GM21526 (cell line): Measurements from ENCODE around the gene ZDHHC9.

Experiments
- ATAC-seq: cut with Tn5 transposase; IDR thresholded peaks from one replicate; pipeline ENCODE4 v1.9.1; 2021; ENCODE audit warnings: moderate library complexity; ENCODE audit not compliant: unreplicated experiment, low FRiP score

ZDHHC9 gene

DNA sequence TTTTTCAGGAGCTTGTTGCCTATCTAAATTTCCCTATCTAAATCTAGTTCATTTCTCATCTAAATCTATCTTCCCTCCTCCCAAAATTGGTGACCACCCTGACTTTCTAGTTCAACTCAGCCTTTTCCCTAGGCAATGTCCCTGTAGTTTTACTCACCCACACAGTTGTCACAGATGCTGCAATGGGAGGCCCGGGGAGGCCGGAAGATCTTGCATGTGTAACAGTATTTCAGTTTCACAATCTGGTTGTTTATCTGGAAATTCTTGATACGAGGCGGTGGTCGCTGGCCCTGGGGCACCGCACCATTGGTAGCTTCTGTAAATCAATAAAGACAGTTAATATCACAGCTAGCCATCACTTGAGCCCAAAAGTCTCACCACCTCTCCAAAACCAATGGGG lies 20.2 kb downstream of the ZDHHC9 start:
- ATAC-seq, result no peak

DNA sequence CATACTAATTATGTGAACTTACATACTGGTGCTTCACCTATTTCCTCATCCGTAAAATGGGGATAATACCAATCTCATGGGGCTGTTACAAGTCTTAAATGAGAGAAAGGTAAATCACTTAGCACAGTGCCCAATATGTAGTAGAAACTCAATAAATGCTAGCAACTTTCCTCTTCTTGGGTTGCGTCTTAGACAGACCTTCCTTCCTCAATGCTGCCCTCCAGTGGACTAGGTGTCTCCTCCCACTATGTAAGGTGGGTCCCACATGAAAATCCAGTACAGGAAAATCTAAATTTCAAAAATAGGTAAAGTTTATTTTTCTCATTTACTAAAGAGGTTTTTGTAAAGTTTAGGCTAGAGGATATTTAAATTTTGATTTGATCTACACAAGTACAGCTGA lies 20.6 kb downstream of the ZDHHC9 start:
- ATAC-seq, result peak; percentile 80

DNA sequence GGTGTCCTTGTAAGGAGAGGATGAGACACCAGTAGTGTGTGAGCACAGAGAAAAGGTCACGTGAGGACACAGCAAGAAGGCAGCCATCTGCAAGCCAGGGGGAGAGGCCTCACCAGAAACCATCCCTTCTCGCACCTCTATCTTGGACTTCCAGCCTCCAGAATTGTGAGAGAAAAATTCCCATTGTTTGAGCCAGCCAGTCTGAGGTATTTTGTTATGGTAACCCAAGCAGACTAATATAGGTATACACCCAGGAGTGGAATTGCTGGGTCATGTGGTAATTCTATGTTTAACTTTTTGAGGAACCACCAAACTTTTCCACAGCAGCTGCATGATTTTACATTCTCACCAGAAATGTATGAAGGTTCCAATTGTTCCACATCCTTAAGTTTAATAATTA lies 25.6 kb downstream of the ZDHHC9 start:
- no peak for ATAC-seq

DNA sequence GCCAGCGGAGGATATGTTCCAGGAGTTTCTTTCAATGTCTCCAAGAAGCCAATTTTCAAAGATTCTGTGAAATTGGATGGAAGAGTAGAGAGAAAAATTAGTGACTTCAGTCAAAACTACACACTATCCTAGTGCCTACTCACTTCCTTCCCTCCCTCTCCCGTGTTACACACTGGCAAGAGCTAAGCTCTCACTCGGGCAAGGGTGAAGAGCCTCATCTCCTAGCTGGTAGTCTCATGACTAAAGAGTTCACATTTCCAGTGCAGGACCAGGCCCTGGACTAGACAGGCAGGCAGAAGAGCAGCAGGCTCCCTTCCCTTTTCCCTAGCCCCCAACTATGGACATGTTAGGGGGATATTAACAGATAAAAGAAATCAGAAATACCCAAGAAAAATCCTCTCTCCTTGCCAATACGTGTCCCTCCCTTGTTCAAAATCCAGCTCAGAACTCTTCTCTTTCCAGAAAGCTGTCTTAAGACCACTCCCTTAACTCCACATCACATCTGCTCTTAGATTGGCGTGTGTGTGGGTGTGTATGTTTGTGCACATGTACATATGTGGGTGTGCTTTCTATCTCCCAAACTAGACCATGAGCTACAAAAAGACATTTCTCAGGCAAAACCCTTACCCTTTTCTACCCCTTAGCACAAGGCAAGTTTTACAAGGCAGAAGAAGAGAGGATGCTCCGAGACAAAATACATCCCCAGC lies 29.9 kb downstream of the ZDHHC9 start:
- ATAC-seq, result no peak

DNA sequence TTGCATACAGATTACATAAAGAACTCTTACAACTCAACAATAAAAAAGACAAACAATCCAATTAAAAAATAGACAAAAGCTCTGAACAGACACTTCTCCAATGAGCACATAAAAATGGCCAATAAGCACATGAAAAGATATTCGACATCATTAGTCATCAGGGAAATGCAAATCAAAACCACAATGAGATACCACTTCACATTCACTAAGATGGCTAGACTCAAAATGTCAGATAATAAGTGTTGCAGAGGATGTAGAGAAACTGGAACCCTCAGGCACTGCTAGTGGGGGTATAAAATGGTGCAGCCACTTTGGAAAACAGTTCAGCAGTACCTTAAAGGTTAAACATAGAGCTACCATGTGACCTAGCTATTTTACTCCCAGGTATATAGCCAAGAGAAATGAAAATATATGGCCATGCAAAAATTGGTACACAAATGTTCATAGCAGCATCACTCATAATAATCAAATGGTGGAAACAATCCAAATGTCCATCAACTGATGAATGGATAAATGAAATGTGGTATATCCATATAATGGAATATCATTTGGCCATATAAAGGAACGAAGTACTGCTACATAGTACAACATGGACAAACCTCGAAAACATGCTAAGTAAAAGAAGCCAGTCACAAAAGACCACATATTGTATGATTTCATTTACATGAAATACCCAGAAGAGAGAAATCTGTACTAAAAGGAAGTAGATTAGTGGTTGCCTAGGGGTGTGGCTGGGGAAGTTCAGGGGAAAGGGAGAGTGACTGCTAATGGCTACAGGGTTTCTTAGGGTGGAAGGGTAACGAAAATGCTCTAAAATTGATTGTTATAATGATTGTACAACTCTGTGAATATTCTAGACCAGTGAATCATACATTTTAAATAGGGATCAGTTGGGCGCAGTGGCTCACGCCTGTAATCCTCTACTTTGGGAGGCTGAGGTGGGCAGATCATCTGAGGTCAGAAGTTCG lies 34.6 kb downstream of the ZDHHC9 start:
- no peak for ATAC-seq

DNA sequence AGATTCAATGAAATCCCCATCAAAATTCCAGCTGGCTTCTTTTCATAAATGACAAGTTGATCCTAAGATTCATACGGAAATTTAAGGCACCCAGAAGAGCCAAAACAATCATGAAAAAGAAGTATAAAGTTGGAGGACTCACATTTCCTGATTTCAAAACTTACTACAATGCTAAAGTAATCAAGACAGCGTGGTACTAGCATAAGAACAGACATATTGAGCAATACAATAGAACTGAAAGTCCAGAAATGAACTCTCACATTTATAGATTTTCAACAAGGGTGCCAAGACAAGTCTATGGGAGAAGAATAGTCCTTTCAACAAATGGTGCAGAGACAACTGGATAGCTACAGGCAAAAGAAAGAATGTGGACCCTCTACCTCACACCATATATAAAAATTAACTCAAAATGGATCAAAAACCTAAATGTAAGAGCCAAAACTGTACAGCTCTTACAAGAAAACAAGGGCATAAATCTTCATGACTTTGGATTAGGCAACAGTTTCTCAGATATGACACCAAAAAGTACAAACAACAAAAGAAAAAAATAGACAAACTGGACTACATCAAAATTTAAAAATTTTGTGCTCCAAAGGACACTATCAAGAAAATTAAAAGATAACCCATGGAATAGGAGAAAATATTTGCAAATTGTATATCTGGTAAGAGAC lies 35.4 kb downstream of the ZDHHC9 start:
- no peak for ATAC-seq

DNA sequence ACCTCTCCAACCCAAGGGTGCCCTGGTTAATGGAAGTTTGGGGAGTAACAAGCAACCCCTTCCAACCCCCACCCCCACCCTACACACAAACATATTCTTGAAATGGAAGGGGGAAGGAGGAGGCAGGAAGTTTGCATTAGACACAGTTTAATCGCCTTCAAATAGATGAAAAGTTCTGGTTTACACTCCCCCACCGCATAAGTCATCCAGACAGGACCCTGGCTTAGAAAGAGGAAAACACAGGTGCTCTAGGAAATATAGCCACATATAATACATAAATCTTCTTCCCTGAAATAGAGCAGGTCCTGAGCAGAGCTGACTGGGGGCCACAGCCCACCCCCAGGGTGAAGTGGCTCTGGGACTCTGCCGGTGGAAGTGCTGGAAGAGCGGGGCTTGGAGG lies 38.9 kb downstream of the ZDHHC9 start:
- no peak for ATAC-seq

DNA sequence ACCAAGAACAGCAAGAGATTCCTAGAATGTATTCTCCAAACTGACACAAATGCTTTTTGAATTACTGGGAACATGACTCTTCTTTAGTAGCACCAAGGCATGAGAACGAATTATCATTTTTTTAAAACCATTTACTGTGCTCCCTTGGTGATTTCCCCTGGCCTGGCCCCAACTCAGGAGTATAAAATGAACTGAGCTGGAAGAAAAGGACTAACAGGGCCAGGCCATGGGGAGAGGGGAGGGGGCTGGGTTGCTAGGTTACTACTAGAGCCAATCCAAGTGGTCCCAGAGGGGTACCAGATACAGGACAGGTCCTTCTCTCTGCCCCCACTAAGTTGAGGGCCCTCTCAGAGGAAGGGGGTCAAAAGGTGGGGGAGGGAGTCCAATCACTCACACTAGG lies 40.8 kb downstream of the ZDHHC9 start:
- ATAC-seq, result no peak

DNA sequence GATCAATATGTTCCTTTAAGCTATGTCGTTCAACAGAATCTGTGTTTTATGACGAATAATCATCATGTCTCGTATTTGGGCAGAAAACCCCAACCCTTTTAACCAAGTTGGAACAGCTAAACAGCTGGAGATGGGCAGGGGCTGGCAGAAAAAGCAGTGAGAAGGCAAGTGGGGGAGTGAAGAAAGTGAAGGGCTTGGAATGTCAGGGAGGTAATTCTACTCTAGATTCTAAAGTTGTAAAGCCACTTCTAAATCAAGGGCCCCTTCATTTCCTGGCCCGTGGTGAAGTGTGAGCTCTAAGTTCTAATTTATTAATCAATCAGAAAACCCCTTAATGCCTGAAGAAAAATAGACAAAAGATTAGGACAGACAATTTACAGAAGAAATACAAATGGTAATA lies 43.5 kb downstream of the ZDHHC9 start:
- ATAC-seq, result no peak

DNA sequence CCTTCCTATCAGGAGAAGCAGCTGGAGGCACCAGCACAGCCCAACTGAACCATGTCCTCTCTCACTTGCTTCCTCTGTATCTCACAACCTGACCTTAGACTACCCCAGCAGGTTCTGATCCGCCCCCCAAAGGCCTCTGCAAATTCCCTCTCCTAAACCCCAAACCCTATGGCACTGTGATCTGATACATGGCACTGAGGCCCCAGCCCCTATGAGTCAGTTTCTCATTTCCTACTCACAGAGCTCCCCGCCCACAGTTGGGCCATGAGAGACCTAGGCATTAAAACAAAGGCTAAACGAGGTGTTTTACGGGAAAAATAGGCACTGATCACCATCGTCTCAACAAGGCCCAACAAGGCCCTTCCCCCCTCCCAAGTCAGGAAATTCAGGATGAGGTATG lies 44.8 kb downstream of the ZDHHC9 start:
- ATAC-seq, result no peak

DNA sequence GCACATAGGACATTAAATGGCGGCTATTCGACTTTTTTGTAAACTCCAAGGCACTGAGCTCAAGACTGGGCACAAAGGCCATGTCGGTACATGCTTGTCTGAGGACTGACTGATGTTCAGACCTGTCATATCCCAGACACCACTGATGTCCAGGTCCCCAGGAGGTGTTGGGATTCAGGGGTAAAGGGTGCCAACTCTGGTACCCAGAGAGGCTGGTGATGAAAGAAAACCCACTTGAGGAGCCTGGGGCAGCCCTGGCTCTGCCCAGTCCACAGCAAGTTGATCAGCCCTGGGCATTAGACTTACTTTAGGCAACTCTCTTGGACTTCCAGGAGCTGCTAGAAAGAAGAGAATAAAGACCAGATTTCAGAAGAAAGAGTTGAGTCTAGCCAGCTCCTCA lies 45.2 kb downstream of the ZDHHC9 start:
- no peak for ATAC-seq

DNA sequence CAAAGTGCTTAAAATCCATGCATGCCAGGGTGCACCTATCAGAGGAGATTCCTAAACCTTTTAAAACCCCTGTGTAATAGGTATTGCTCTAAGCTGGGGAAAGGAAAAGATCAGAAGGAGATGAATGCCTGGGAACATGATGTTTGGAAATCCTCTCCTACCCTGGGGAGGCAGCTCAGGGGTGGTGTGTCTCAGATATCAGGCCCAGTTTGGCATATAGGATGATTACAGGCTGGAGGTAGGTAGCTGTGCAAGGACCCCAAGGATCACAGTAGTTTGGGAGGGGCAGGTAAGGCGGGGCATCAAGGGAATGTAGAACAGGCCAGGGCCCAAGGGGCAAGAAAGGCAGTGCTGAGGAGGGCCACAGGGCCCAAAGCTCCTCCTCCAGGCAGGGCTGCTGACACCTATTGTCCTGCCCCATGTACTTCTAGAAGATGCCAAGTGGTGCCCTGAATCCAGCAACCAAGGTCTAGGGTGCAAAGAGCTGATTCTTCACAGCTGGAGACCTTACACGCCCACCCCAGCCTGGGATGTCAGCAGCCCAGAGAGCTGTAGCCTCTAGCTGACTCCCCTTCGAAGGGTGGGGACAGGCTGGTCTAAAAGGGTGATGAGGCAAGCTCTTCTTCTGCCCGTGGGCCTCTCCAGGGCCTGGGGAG lies 46.3 kb downstream of the ZDHHC9 start:
- ATAC-seq, result no peak

DNA sequence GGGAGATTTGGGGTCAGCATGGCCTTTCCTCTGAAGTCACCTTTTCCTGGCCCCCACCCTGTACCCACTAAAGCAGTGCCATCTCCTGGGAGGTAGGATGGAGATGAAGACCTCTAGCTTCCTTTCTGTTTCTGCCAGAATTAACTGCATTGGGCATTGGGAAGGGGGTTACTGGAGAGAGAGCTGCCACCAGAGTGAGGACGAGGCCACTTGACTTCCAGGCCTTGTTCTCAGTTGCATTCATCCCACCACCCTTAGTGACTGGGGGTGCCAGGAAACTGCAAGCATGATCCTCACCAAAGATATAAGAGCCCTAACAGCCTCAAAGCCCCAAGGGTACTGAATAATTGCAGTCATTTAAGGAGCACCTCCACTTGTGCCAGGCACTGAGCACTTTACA lies 48.1 kb downstream of the ZDHHC9 start:
- no peak for ATAC-seq

DNA sequence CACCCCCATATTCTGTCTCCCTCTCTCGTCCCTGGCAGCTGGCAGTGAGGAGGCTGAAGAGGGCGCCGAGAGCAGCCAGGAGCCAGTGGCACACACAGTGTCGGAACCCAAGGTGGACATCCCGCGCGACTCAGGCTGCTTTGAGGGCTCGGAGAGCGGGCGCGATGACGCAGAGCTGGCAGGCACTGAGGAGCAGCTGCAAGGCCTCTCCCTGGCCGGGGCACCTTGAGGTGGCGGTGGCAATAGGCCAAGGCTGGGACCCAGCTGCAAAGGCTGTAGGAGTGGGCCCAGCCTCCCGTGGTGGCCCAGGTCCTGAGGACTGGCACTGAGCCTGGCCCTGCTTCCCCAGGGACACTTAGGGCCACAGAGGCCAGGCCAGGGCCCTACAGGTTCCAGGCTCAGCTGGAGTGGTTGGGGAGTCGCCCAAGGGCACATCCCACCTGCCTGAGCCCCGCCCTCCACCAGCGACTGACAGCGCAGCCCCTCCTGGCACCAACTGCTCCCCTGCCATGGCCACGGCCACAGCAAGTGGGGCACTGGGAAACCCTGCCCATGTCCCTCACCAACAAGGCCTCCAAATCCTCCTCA lies 50.0 kb downstream of the ZDHHC9 start:
- no peak for ATAC-seq

DNA sequence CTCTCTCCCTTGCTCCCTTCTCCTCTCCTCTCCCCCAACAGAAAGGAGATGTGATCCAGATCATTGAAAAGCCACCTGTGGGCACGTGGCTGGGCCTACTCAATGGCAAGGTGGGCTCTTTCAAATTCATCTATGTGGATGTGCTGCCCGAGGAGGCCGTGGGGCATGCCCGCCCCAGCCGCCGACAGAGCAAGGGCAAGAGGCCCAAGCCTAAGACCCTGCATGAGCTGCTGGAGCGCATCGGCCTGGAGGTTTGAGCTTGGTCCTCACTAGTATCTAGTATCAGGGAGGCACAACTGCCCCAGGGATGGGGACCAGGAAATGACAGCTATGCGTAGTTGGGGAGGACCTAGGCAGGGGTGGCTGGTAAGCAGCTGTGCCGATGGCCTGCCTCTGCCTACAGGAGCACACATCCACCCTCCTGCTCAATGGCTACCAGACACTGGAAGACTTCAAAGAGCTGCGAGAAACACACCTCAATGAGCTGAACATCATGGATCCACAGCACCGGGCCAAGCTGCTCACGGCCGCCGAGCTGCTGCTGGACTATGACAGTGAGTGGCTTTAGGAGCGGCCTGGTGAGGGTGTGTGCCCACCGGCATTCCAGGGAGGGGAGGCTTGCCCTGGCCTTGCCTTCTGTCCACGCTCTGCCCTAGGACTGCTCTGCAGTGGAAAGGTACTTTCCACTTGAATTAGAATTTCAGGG lies 50.9 kb downstream of the ZDHHC9 start:
- ATAC-seq, result no peak

DNA sequence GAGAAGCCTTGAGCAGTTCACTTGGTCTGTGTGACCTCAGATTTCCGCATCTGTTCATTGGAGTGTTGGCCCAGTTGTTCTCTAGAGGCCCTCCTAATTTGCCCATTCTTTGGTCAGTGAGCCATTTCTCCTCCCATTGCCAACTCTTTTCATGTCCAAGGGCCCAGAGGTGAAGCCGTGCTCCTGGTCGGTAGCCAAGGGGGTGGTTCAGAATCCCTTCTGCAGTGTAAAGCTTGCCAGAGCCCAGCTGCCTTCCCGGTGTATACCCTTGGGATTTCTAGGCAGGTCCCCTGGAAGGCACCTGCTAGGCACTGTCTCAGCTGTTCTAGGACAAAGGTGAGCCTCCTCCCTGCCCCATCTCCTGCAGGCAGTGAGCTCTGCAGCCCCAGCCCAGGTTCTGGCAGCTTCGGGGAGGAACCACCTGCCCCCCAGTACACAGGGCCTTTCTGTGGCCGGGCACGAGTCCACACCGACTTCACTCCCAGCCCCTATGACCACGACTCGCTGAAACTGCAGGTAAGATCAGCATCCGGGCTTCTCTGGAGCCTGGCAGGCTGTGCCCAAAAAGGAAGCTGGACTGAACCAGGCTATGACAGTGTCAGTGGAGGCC lies 51.6 kb downstream of the ZDHHC9 start:
- ATAC-seq, result no peak

DNA sequence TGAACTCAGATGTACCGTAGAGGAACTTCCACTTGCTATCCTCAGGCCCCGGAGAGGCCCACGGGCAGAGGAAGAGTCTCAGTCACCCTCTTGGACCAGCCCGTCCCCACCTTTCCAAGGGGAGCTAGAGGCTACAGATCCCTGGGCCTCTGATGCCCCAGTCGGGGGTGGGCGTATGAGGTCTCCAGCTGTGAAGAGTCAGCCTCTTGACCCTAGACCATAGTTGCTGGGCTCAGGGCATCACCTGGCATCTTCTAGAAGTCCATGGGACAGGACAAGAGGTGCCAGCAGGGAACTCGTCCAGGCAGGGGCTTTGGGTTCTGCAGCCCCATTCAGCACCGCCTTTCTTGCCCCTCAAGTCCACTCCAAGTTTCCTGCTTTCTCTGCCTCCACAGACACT lies 52.4 kb downstream of the ZDHHC9 start:
- no peak for ATAC-seq

DNA sequence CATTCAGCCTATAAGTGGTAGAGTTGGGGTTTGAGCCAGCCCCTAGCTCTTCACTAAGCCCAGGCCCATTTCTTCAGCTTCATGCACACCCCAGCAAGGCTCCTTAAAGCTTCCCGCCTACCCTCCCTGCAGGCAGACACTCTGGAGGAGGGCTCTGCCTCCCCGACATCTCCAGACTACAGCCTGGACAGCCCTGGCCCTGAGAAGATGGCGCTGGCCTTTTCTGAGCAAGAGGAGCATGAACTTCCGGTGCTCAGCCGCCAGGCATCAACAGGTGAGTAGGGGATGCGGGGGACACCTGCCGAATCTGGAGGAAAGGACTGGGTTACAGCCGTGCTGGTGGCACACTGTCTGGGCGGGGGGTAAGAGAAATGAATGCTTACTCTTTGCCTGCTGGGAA lies 52.9 kb downstream of the ZDHHC9 start:
- ATAC-seq, result no peak

DNA sequence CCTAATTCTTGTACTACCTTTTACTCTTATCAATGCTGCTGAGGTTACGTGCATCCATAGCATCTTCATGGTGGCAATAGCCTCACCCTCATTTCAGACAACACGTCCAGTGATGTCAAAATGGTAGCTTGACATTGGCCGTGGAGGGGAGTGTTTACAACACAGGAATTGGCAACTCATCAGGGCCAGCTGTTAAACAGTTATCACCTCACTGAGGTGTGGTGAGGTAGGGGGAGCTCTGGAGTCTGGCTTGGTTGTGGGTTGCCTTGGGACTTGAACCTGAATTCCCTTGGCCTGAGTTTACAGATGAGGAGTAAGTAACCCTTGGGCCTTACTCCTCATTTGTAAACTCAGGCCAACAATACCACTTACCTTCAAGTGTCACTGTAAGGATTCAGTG lies 53.5 kb downstream of the ZDHHC9 start:
- ATAC-seq, result no peak
